Pericardium fibroblast (primary cell): ENCODE measurements around the gene PRCP. TPM values are rescaled to one million over a fixed set of nuclear protein-coding genes. Genes with fewer than 3 reads are reported as not detected.

ENCODE experiments used
- total RNA-seq: library from RNA; depleted of rRNA; stranded (reverse); fragments of >200 nt; gene quantifications from 2 replicates; pipeline ENCODE4 v1.2.3, GENCODE V29; 2015

PRCP gene
- total RNA-seq: 50.0 and 71.2 TPM in 2 replicates

GRCh38 chr11:82900277-82901164 is at the start of gene PRCP:
TSS of gene PRCP (minus strand) at chr11:82900430. CDS start at chr11:82900402, 28 bp downstream.

DNA sequence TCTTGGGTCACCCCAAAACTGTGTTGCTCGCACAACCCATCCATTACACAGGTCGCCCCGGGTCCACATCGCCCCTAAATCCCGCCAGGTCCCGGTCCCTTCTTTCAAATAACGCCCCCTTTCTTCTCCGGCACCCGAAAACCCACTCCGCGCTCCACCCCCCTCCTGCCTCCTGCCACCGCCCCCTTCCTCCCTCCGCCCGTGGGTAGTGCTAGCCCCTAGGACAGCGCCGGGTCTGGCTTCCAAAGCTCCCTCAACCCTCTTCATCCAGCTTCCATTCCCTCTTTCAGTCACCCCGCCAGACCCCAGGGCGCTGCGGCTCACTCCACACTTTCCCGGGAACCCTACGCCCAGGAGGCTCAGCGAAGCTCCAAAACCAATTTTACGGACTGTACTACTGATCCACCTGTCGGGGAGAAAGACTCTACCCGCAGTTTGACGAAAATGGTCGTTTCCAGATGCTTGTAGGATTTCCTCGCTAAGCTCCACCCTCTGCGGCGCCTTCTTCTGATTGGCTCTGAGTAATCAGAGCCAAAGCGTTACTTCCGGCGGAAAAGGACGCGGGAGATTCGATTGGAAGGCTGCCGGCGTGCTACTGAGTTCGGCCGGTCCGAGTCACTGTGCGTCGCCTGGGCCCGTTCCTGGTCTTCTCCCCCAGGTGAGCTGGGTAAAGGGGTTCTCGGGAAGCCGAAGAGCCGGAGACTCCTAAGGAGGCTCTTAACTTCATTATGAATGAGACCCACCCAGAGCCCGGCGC is 1.1 kb upstream of the PRCP start, which contains the start of gene DDIAS:
DDIAS (plus strand) TSS at position 572 of the 757 bp plus-strand sequence. CDS start 13,003 bp downstream, outside the sequence.

Other genes with a start within 250 kb of the PRCP start
- not detected in 2 replicates for gene FAM181B, start 166.6 kb downstream of the PRCP start, total RNA-seq
- 0.51 and 0.70 TPM in 2 replicates for gene DDIAS, start 1.3 kb upstream of the PRCP start, total RNA-seq
- gene RAB30, start 171.5 kb upstream of the PRCP start, total RNA-seq: 7.6 and 8.9 TPM in 2 replicates